ENCODE results near the gene OR5AU1.

OR5AU1 gene

DNA sequence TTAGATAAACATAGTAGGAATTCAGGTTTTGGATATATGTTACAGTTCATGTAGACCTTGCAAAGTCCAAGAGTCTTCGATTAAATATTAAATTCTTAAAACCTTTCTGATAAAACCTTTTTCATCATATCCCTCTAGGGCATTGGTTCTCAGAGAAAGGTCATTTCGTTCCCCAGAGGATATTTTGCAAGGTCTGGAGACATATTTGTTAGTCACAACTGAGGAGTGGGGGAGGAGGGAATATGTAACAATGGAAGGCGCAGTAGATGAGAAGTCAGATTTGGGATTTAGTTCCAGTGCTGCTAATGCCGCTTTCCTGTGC is 49.7 kb downstream of the OR5AU1 start:
- DNase-seq: no peak

DNA sequence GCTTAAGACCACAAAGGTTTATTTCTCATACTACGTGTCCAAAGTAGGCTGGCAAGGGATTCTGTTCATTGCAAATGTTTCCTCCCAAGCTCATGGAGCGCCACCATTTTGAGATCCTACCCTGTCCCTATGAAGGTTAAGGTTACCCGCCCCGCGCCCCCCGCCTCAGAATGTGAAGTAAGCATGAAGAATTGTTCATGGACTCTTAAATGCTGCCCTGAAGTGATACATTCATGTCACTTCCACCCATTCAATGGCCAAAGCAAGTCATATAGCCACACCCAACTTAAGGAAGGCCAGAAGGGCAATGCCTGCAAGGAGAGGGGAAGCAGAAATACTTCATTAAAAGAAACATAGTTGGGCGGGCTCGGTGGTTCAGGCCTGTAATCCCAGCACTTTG is 50.8 kb downstream of the OR5AU1 start:
- DNase-seq: no peak

All from activated effector memory CD4-positive, alpha-beta T cell treated with anti-CD3 and anti-CD28 coated beads, Interleukin-2, amount 50 U/mL, for 16 hours (primary cell).